Heart right ventricle (tissue), 16 donors: ENCODE data around the gene STK38. TPM values are rescaled to one million over a fixed set of nuclear protein-coding genes. Genes with fewer than 3 reads are reported as not detected.

ENCODE experiments used
- ATAC-seq, 8 donors: fragments of 200-7000 bp; cut with Tn5 transposase; one replicate each; pipeline ENCODE4 v1.9.1; 2020; ENCODE audit warnings: mild to moderate bottlenecking in 8 of 8, moderate library complexity in 8 of 8, moderate number of reproducible peaks in 1 of 8
- DNase-seq, 2 donors: peaks; one replicate each; pipeline ENCODE4 v3.0.0-alpha.2; 2020
- H3K27ac ChIP-seq, 10 donors: fragments of 200-600 bp; sonication (generic) in 2 of 10; one replicate each; pipeline versions ENCODE4 v1.5.0 to v1.8.0; 2020 to 2022; ENCODE audit warnings: mild to moderate bottlenecking in 3 of 10
- H3K27me3 ChIP-seq, 7 donors: fragments of 200-600 bp; one replicate each; pipeline ENCODE4 v1.8.0; 2021 to 2022; ENCODE audit warnings: mild to moderate bottlenecking in 2 of 7
- H3K36me3 ChIP-seq, 9 donors: fragments of 200-600 bp; sonication (generic) in 1 of 9; one replicate each; pipeline versions ENCODE4 v1.5.0 to v1.8.0; 2020 to 2022; ENCODE audit warnings: mild to moderate bottlenecking in 2 of 9
- H3K4me1 ChIP-seq, 9 donors: fragments of 200-600 bp; sonication (generic) in 1 of 9; one replicate each; pipeline versions ENCODE4 v1.5.0 to v1.8.0; 2020 to 2022; ENCODE audit warnings: mild to moderate bottlenecking in 4 of 9
- H3K4me3 ChIP-seq, 10 donors: fragments of 200-600 bp; sonication (generic) in 2 of 10; one replicate each; pipeline versions ENCODE4 v1.5.0 to v1.8.0; 2020 to 2022; ENCODE audit warnings: mild to moderate bottlenecking in 7 of 10, moderate library complexity in 2 of 10
- H3K9me3 ChIP-seq, 11 donors: fragments of 200-600 bp in 10 of 11; sonication (generic) in 2 of 11; one replicate each; pipeline versions ENCODE4 v1.5.0 to v1.8.0; 2013 to 2022; ENCODE audit warnings: mild to moderate bottlenecking in 2 of 11, control low read depth in 1 of 11, moderate library complexity in 1 of 11
- CTCF ChIP-seq, 9 donors: fragments of 200-600 bp; sonication (generic) in 2 of 9; IDR thresholded peaks; one replicate each; pipeline versions ENCODE4 v1.5.0 to v1.8.0; 2021 to 2022; ENCODE audit warnings: antibody characterized with exemption in 9 of 9, mild to moderate bottlenecking in 5 of 9, moderate library complexity in 1 of 9
- WGBS, 2 donors: extraction: QIAGEN DNeasy Blood & Tissue Kit; methylation state at CpG; one replicate each; pipeline ENCODE4 v1.1.7; 2013; ENCODE audit warnings: inconsistent platforms in 1 of 2; 5-methylcytosine and 5-hydroxymethylcytosine counted together
- intact Hi-C, 10 donors: fragments of 100-400 bp; cut with DNase I; formaldehyde crosslinking; loops; one replicate each; pipeline versions ENCODE4 v1.11.1 to v1.14.2; 2022
- long read RNA-seq, 3 donors: library from polyadenylated mRNA; unstranded; transcript quantifications; one replicate each; pipeline ENCODE4 v2.0.0, GENCODE V29; 2020 to 2021
- polyA plus RNA-seq, 2 donors: library from polyadenylated mRNA; stranded (reverse); fragments of 200-250 nt; gene quantifications; one replicate each; pipeline ENCODE4 v1.2.3, GENCODE V29; 2013
- total RNA-seq, 10 donors: library from RNA; stranded (reverse); fragmentation: NEBNext Ultra II Directional in 3 of 10; extraction: Animal tissue kit (Norgen Biotek cat#: 25700) in 3 of 10; gene quantifications; one replicate each; pipeline versions ENCODE4 v1.2.1 to v1.2.4, GENCODE V29; 2021 to 2023
- donor health status: Arrhythmogenic right ventricular cardiomyopathy.
- donor health status: ischemic (EF 13 %, LVEDD 7.1; RV severe dilation, severe dysfunction).
- donor health status: healthy with polysubstance abuse.
- donor health status: DM: no; HTN: yes; CAD: no.
- donor health status: DM: no; HTN: no; CAD: no.
- donor health status: ischemic (EF 25% LVEDD 6.9; RV normal size, moderate dysfunction).
- donor health status: ischemic (EF 25% LVEDD 5.7; RV mildly dilated, moderate dysfunction).
- donor health status: healthy.
- donor health status: DM: yes; HTN: yes; CAD: no.
- donor health status: Ischemic cardiomyopathy.
- donor health status: ischemic (EF 35%, LVEDD 5.7; RV mildly dilated, moderate dysfunction).
- donor health status: nonischemic (EF 11% LVEDD 7.7; RV severe dilation, severe dysfunction).
- donor health status: DM: yes; HTN: yes; CAD: no.
- donor health status: PGD.
- donor health status: ischemic (EF 29% LVEDD 5.4; RV normal size, mild dysfunction).
- donor health status: nonischemic (EF 23%, LVEDD 6.1; RV moderate dilation, normal function).

The STK38 gene
- total RNA-seq (10 to 100 TPM; 13.2 to 23.8 (median 21.5) TPM), polyA plus RNA-seq (10 to 100 TPM; 12.9 to 22.1 TPM)
- long read RNA-seq, donor 1, transcript STK38-201 (14 exons, 3,576 nt) = major isoform, 11 of 39 reads
- long read RNA-seq, donor 1, partial matches to known transcripts = 4 of 39 reads
- long read RNA-seq, donor 1, other reads (novel, unspliced or antisense) = 24 of 39 reads
- long read RNA-seq, donor 2, transcript STK38-201 (14 exons, 3,576 nt) = major isoform, 10 of 47 reads
- long read RNA-seq, donor 2, partial matches to known transcripts = 4 of 47 reads
- long read RNA-seq, donor 2, other reads (novel, unspliced or antisense) = 33 of 47 reads
- long read RNA-seq, donor 3, transcript STK38-201 (14 exons, 3,576 nt) = major isoform, 24 of 96 reads
- long read RNA-seq, donor 3, partial matches to known transcripts = 17 of 96 reads
- long read RNA-seq, donor 3, other reads (novel, unspliced or antisense) = 55 of 96 reads

GRCh38 chr6:36546920-36547645 is at the start of gene STK38:
Gene STK38, minus strand, starts transcription at chr6:36547479. Its CDS starts 7,277 bp downstream, at chr6:36540202.
- H3K4me1 ChIP-seq = peaks cover 5 to 52% (median 39%) of the 10 kb centered on the region in 9 donors
- ATAC-seq = peak; percentile 95 to 99 (median 96)
- 0% methylated on average over 47 to 51 of the region's 51 CpGs for WGBS, 2 donors
- peak within 1 kb of the TSS; percentile 89 to 100 (median 98) for H3K27ac ChIP-seq
- no peaks in the 10 kb centered on the region for H3K27me3 ChIP-seq
- no peaks in the 10 kb centered on the region for H3K9me3 ChIP-seq
- peak; percentile 93 to 96 for DNase-seq
- peaks cover 0 to 5% (median 0%) of the 10 kb centered on the region in 9 donors for H3K36me3 ChIP-seq
- TF ChIP-seq CTCF (IDR thresholded peaks at IDR 0.05) = peak in 4 of 9 donors; percentile 8 to 33 (median 29)
- peak within 1 kb of the TSS; percentile 77 to 98 (median 93) for H3K4me3 ChIP-seq
- intact Hi-C loops = loop anchor here in 8 of 10 donors (1.0 to 10.0 kb wide), 9 partner anchors 19 to 438 kb away; partner anchors contain the start of genes SRSF3 (in 8 of the 8), KCTD20 (in 3 of the 8), PXT1 (in 3 of the 8) and MTCH1 (in 1 of the 8)

- Histone ChIP-seq H3K4me3 (peak overlapping the region; percentile 48 to 89 (median 73)), H3K36me3 (peaks cover 0 to 49% (median 42%) of the 10 kb centered on the region in 9 donors), H3K27me3 (no peaks in the 10 kb centered on the region), H3K4me1 (peaks cover 22 to 65% (median 58%) of the 10 kb centered on the region in 9 donors), H3K27ac (peak overlapping the region in 9 of 10 donors; percentile 53 to 99 (median 98)), H3K9me3 (no peaks in the 10 kb centered on the region)
- no peak for ATAC-seq
- 1% methylated on average over 5 of the region's 5 CpGs for WGBS, 2 donors
- no peak for DNase-seq
- intact Hi-C loops = loop anchor here in 6 of 10 donors (5.0 to 10.0 kb wide), 4 partner anchors 52 to 172 kb away; partner anchors contain the start of genes KCTD20 (in 4 of the 6), PXT1 (in 4 of the 6) and STK38 (in 2 of the 6)
- no peak for TF ChIP-seq CTCF (IDR thresholded peaks at IDR 0.05)
Observed at GRCh38 chr6:36596356-36596755, 49.1 kb upstream of the STK38 start.

GRCh38 chr6:36594816-36595643 is 47.8 kb upstream of the STK38 start:
- peak in 1 of 2 donors; percentile 66 for DNase-seq
- Histone ChIP-seq H3K27ac (peak overlapping the region; percentile 89 to 99 (median 98)), H3K4me3 (peak overlapping the region; percentile 48 to 89 (median 73)), H3K27me3 (no peaks in the 10 kb centered on the region), H3K9me3 (no peaks in the 10 kb centered on the region), H3K36me3 (peaks cover 0 to 36% (median 29%) of the 10 kb centered on the region in 9 donors), H3K4me1 (peaks cover 18 to 52% (median 45%) of the 10 kb centered on the region in 9 donors)
- intact Hi-C loops = loop anchor here in 9 of 10 donors (1.0 to 10.0 kb wide), 9 partner anchors 48 to 173 kb away; partner anchors contain the start of genes STK38 (in 8 of the 9), KCTD20 (in 5 of the 9) and PXT1 (in 5 of the 9)
- no peak for TF ChIP-seq CTCF (IDR thresholded peaks at IDR 0.05)
- peak in 5 of 8 donors; percentile 30 to 67 (median 61) for ATAC-seq
- 0 to 1% methylated on average over 15 of the region's 15 CpGs for WGBS, 2 donors
